GM23338 (cell line): Measurements from ENCODE around the gene CUEDC1. TPM values are rescaled to one million over a fixed set of nuclear protein-coding genes. Genes with fewer than 3 reads are reported as not detected.

Source experiments
- ATAC-seq: fragments of 200-7000 bp; cut with Tn5 transposase; 3 replicates; pipeline ENCODE4 v1.9.1; 2020
- DNase-seq: peaks from one replicate; pipeline ENCODE4 v3.0.0-alpha.2; 2015; ENCODE audit warnings: low spot score
- H2AFZ ChIP-seq: fragments of 200-600 bp; sonication (generic); 2 replicates; pipeline ENCODE4 v1.8.0; 2016; ENCODE audit warnings: antibody characterized with exemption, mild to moderate bottlenecking, moderate library complexity
- H3F3A ChIP-seq: fragments of 200-600 bp; sonication (generic); replicated peaks from 2 replicates; pipeline ENCODE4 v1.8.0; 2017; ENCODE audit warnings: antibody characterized with exemption, mixed run types, low read depth
- H3K27ac ChIP-seq: fragments of 200-600 bp; sonication (generic); 2 replicates; pipeline ENCODE4 v1.6.1; 2016; ENCODE audit warnings: low read depth
- H3K27me3 ChIP-seq: fragments of 200-600 bp; sonication (generic); 2 replicates; pipeline ENCODE4 v1.8.0; 2016; ENCODE audit warnings: mild to moderate bottlenecking, mixed run types, moderate library complexity; ENCODE audit not compliant: insufficient read depth
- H3K36me3 ChIP-seq: fragments of 200-600 bp; sonication (generic); 2 replicates; pipeline ENCODE4 v1.8.0; 2016; ENCODE audit warnings: mild to moderate bottlenecking; ENCODE audit not compliant: insufficient read depth
- H3K4me1 ChIP-seq: fragments of 200-600 bp; sonication (generic); 2 replicates; pipeline ENCODE4 v1.8.0; 2016; ENCODE audit warnings: mild to moderate bottlenecking, moderate library complexity; ENCODE audit not compliant: insufficient read depth
- H3K4me2 ChIP-seq: fragments of 200-600 bp; sonication (generic); 2 replicates; pipeline ENCODE4 v1.7.1; 2017; ENCODE audit warnings: mixed run types
- H3K4me3 ChIP-seq: fragments of 200-600 bp; sonication (generic); 2 replicates; pipeline ENCODE4 v1.6.1; 2016; ENCODE audit warnings: mixed run types
- H3K79me2 ChIP-seq: fragments of 200-600 bp; sonication (generic); replicated peaks from 2 replicates; pipeline ENCODE4 v1.8.0; 2017; ENCODE audit warnings: mild to moderate bottlenecking; ENCODE audit not compliant: insufficient read depth
- H3K9me2 ChIP-seq: fragments of 200-600 bp; sonication (generic); 2 replicates; pipeline ENCODE4 v1.8.0; 2017; ENCODE audit not compliant: insufficient read depth
- H4K20me1 ChIP-seq: fragments of 200-600 bp; sonication (generic); replicated peaks from 2 replicates; pipeline ENCODE4 v1.8.0; 2017; ENCODE audit warnings: mild to moderate bottlenecking; ENCODE audit not compliant: insufficient read depth
- H3K27ac Mint-ChIP-seq: 2 replicates; pipeline ENCODE4 v1.8.0; 2020; ENCODE audit warnings: inconsistent platforms, mild to moderate bottlenecking, moderate library complexity, mixed read lengths
- H3K27me3 Mint-ChIP-seq: 3 replicates; pipeline ENCODE4 v1.8.0; 2022; ENCODE audit warnings: low read depth, mild to moderate bottlenecking, moderate library complexity, mixed read lengths, inconsistent platforms; ENCODE audit not compliant: insufficient read depth, poor library complexity
- H3K36me3 Mint-ChIP-seq: 3 replicates; pipeline ENCODE4 v1.8.0; 2021; ENCODE audit warnings: low read depth, mild to moderate bottlenecking, inconsistent platforms, moderate library complexity, mixed read lengths
- H3K4me1 Mint-ChIP-seq: 3 replicates; pipeline ENCODE4 v1.8.0; 2020; ENCODE audit warnings: mild to moderate bottlenecking, inconsistent platforms, mixed read lengths
- H3K4me3 Mint-ChIP-seq: 3 replicates; pipeline ENCODE4 v1.8.0; 2021; ENCODE audit warnings: moderate library complexity, mild to moderate bottlenecking, inconsistent platforms, mixed read lengths
- H3K9me3 Mint-ChIP-seq: 3 replicates; pipeline ENCODE4 v1.8.0; 2020; ENCODE audit warnings: moderate library complexity, mild to moderate bottlenecking, inconsistent platforms, mixed read lengths
- CREB1 ChIP-seq: fragments of 250-450 bp; sonication (Bioruptor Pico); IDR thresholded peaks from 2 replicates; pipeline ENCODE4 v1.5.0; 2020; ENCODE audit warnings: low read depth, mild to moderate bottlenecking, moderate library complexity
- EZH2 ChIP-seq: fragments of 200-600 bp; sonication (generic); IDR thresholded peaks from one replicate; pipeline ENCODE4 v1.8.0; 2017; ENCODE audit warnings: antibody characterized with exemption, mild to moderate bottlenecking, low read depth; ENCODE audit not compliant: unreplicated experiment
- EZH2phosphoT487 ChIP-seq: fragments of 200-600 bp; sonication (generic); IDR thresholded peaks from one replicate; pipeline ENCODE4 v1.8.1; 2018; ENCODE audit warnings: antibody characterized with exemption; ENCODE audit not compliant: unreplicated experiment
- JUNB ChIP-seq: IDR thresholded peaks from one replicate; pipeline ENCODE4 v1.6.1; 2016; ENCODE audit warnings: antibody characterized with exemption; ENCODE audit not compliant: unreplicated experiment
- POLR2AphosphoS5 ChIP-seq: IDR thresholded peaks from 2 replicates; pipeline ENCODE4 v1.6.1; 2016; ENCODE audit warnings: antibody characterized with exemption, low read depth
- REST ChIP-seq: IDR thresholded peaks from one replicate; pipeline ENCODE4 v1.6.1; 2018; ENCODE audit warnings: antibody characterized with exemption; ENCODE audit not compliant: unreplicated experiment
- STAT1 ChIP-seq: IDR thresholded peaks from one replicate; pipeline ENCODE4 v1.6.1; 2016; ENCODE audit warnings: antibody characterized with exemption; ENCODE audit not compliant: unreplicated experiment
- ZNF114 ChIP-seq: fragments of 250-450 bp; sonication (Bioruptor Pico); IDR thresholded peaks from 2 replicates; pipeline ENCODE4 v1.5.0; 2020; ENCODE audit warnings: mild to moderate bottlenecking, moderate library complexity
- polyA plus RNA-seq: library from polyadenylated mRNA; unstranded; fragments of >200 nt; fragmentation: Nextera tagmentation; extraction: Ambion mirVana; gene quantifications from 2 replicates; pipeline ENCODE4 v1.2.1, GENCODE V29; 2016
- total RNA-seq: library from RNA; depleted of rRNA; stranded (reverse); fragments of >200 nt; shearing (Covaris generic); gene quantifications from 2 replicates; pipeline ENCODE4 v1.2.3, GENCODE V29; 2014
- TF ChIP-seq, protein P1 (sequence below): IDR thresholded peaks from 2 replicates; pipeline ENCODE4 v1.6.1; 2016; ENCODE audit warnings: antibody characterized with exemption

CUEDC1 gene
- total and polyA plus RNA-seq, 2 experiments from 2014 or later = 3.0 to 7.7 TPM

- Histone ChIP-seq H3K4me3 (no peak overlapping the region), H2AFZ (no peak overlapping the region), H3K4me2 (no peak overlapping the region), H3K4me1 (no peaks in the 10 kb centered on the region; the same call in 1 of the 2 replicates), H3F3A (0 out of 2 replicates have a peak, but pooled peaks cover 6% of the 10 kb centered on the region), H4K20me1 (peaks cover 35% of the 10 kb centered on the region), H3K9me2 (no peaks in the 10 kb centered on the region), H3K27me3 (no peaks in the 10 kb centered on the region), H3K36me3 (peaks cover 41% of the 10 kb centered on the region; the same call in 1 of the 2 replicates), H3K27ac (no peak overlapping the region), H3K79me2 (peaks cover 56% of the 10 kb centered on the region)
- no peak for DNase-seq
- Mint-ChIP-seq H3K4me1 (peaks cover 18% of the 10 kb centered on the region; the same call in 2 of the 3 replicates), H3K27ac (no peak overlapping the region), H3K36me3 (peaks cover 55% of the 10 kb centered on the region), H3K4me3 (no peak overlapping the region), H3K9me3 (no peaks in the 10 kb centered on the region), H3K27me3 (peaks cover 6% of the 10 kb centered on the region)
- no peak for TF ChIP-seq EZH2phosphoT487
- no peak for ATAC-seq
Measured at GRCh38 chr17:57980522-57980921, 25.3 kb upstream of the CUEDC1 start.

- Histone ChIP-seq H3K4me1 (no peaks in the 10 kb centered on the region), H2AFZ (no peak overlapping the region), H3K27ac (no peak overlapping the region), H3K36me3 (peaks cover 48% of the 10 kb centered on the region; the same call in 1 of the 2 replicates), H3F3A (0 out of 2 replicates have a peak, but pooled peaks cover 6% of the 10 kb centered on the region), H3K9me2 (no peaks in the 10 kb centered on the region), H4K20me1 (peaks cover 29% of the 10 kb centered on the region), H3K27me3 (no peaks in the 10 kb centered on the region), H3K4me3 (no peak overlapping the region), H3K4me2 (no peak overlapping the region), H3K79me2 (peaks cover 42% of the 10 kb centered on the region)
- H3K27ac Mint-ChIP-seq = no peak overlapping the region
- peaks cover 6% of the 10 kb centered on the region for H3K27me3 Mint-ChIP-seq
- no peak for ATAC-seq
- H3K4me1 Mint-ChIP-seq = peaks cover 8% of the 10 kb centered on the region; the same call in 2 of the 3 replicates
- H3K9me3 Mint-ChIP-seq = no peaks in the 10 kb centered on the region
- H3K36me3 Mint-ChIP-seq = peaks cover 69% of the 10 kb centered on the region
- no peak overlapping the region for H3K4me3 Mint-ChIP-seq
- no peak for DNase-seq
- TF ChIP-seq EZH2phosphoT487 = no peak
- TF ChIP-seq REST = no peak
- no peak for TF ChIP-seq POLR2AphosphoS5
- TF ChIP-seq CREB1 = no peak
- TF ChIP-seq ZNF114 (CRISPR knock-in tag) = no peak
- TF ChIP-seq, protein P1, sequence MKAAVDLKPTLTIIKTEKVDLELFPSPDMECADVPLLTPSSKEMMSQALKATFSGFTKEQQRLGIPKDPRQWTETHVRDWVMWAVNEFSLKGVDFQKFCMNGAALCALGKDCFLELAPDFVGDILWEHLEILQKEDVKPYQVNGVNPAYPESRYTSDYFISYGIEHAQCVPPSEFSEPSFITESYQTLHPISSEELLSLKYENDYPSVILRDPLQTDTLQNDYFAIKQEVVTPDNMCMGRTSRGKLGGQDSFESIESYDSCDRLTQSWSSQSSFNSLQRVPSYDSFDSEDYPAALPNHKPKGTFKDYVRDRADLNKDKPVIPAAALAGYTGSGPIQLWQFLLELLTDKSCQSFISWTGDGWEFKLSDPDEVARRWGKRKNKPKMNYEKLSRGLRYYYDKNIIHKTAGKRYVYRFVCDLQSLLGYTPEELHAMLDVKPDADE = no peak
- TF ChIP-seq JUNB = no peak
- TF ChIP-seq STAT1 = no peak
- no peak for TF ChIP-seq EZH2
Measured at GRCh38 chr17:57979076-57979475, 23.9 kb upstream of the CUEDC1 start.
